ENCODE data around the gene TEAD2.

The TEAD2 gene

GRCh38 chr19:49368711-49369358, 6.6 kb upstream of the TEAD2 start:
- ChIA-PET CTCF (no interaction called here), POLR2A (no interaction called here)
- peaks cover 2 to 18% (median 12%) of the 10 kb centered on the region in 5 experiments for H3K9me3 ChIP-seq (ENCODE audit: control extremely low read depth in 1 of 5, control insufficient read depth in 4 of 5, insufficient read depth in 2 of 5, low read depth in 1 of 5, low read length in 4 of 5)
- no peak overlapping the region for H3K27ac ChIP-seq (ENCODE audit: insufficient read depth in 1 of 2, low read depth in 1 of 2, low read length in 2 of 2, poor library complexity in 1 of 2, severe bottlenecking in 2 of 2)
- peak in 2 of 3 donors; percentile 29 to 49 for DNase-seq
- 100% methylated on average over 1 of the region's 5 CpGs for WGBS (ENCODE audit: insufficient coverage)
- H3K36me3 ChIP-seq (ENCODE audit: control insufficient read depth in 4 of 4, insufficient read depth in 4 of 4, low read length in 3 of 4) = no peaks in the 10 kb centered on the region
- no peak overlapping the region for H3K4me3 ChIP-seq (ENCODE audit: control insufficient read depth in 1 of 7, extremely low read depth in 1 of 7, insufficient read depth in 4 of 7, low read depth in 2 of 7, low read length in 6 of 7)
- peaks cover 0 to 21% (median 7%) of the 10 kb centered on the region in 5 experiments for H3K27me3 ChIP-seq (replicated peaks in 2 of 5; ENCODE audit: control insufficient read depth in 4 of 5, insufficient read depth in 5 of 5, low read length in 4 of 5)
- peaks cover 0 to 7% (median 5%) of the 10 kb centered on the region in 4 experiments for H3K4me1 ChIP-seq (ENCODE audit: control extremely low read depth in 1 of 4, control insufficient read depth in 4 of 4, insufficient read depth in 4 of 4, low read length in 3 of 4)

- CTCF ChIA-PET = no interaction called here
- DNase-seq = no peak
- Histone ChIP-seq H3K36me3 (ENCODE audit: control insufficient read depth in 4 of 4, insufficient read depth in 4 of 4, low read length in 3 of 4) (no peaks in the 10 kb centered on the region), H3K9me3 (ENCODE audit: control extremely low read depth in 1 of 5, control insufficient read depth in 4 of 5, insufficient read depth in 2 of 5, low read depth in 1 of 5, low read length in 4 of 5) (peaks cover 2 to 18% (median 12%) of the 10 kb centered on the region in 5 experiments), H3K4me1 (ENCODE audit: control extremely low read depth in 1 of 4, control insufficient read depth in 4 of 4, insufficient read depth in 4 of 4, low read length in 3 of 4) (peaks cover 0 to 34% (median 22%) of the 10 kb centered on the region in 4 experiments), H3K27ac (ENCODE audit: insufficient read depth in 1 of 2, low read depth in 1 of 2, low read length in 2 of 2, poor library complexity in 1 of 2, severe bottlenecking in 2 of 2) (no peak overlapping the region), H3K4me3 (ENCODE audit: control insufficient read depth in 1 of 7, extremely low read depth in 1 of 7, insufficient read depth in 4 of 7, low read depth in 2 of 7, low read length in 6 of 7) (no peak overlapping the region), H3K27me3 (replicated peaks in 2 of 5; ENCODE audit: control insufficient read depth in 4 of 5, insufficient read depth in 5 of 5, low read length in 4 of 5) (peaks cover 0 to 48% (median 16%) of the 10 kb centered on the region in 5 experiments)
- POLR2A ChIA-PET = no interaction called here
Measured at GRCh38 chr19:49366110-49366509, 3.9 kb upstream of the TEAD2 start.

- Histone ChIP-seq H3K27me3 (replicated peaks in 2 of 5; ENCODE audit: control insufficient read depth in 4 of 5, insufficient read depth in 5 of 5, low read length in 4 of 5) (peaks cover 0 to 55% (median 16%) of the 10 kb centered on the region in 5 experiments), H3K36me3 (ENCODE audit: control insufficient read depth in 4 of 4, insufficient read depth in 4 of 4, low read length in 3 of 4) (no peaks in the 10 kb centered on the region), H3K4me1 (ENCODE audit: control extremely low read depth in 1 of 4, control insufficient read depth in 4 of 4, insufficient read depth in 4 of 4, low read length in 3 of 4) (peaks cover 0 to 37% (median 23%) of the 10 kb centered on the region in 4 experiments), H3K9me3 (ENCODE audit: control extremely low read depth in 1 of 5, control insufficient read depth in 4 of 5, insufficient read depth in 2 of 5, low read depth in 1 of 5, low read length in 4 of 5) (peaks cover 0 to 5% (median under 1%) of the 10 kb centered on the region in 5 experiments), H3K4me3 (ENCODE audit: control insufficient read depth in 1 of 7, extremely low read depth in 1 of 7, insufficient read depth in 4 of 7, low read depth in 2 of 7, low read length in 6 of 7) (peak overlapping the region in 5 of 7 experiments; percentile 26 to 52 (median 51)), H3K27ac (ENCODE audit: insufficient read depth in 1 of 2, low read depth in 1 of 2, low read length in 2 of 2, poor library complexity in 1 of 2, severe bottlenecking in 2 of 2) (peak overlapping the region in 1 of 2 experiments; percentile 14)
- ChIA-PET POLR2A (no interaction called here), CTCF (no interaction called here)
- 76% methylated on average over 25 of the region's 27 CpGs for WGBS (ENCODE audit: insufficient coverage)
- DNase-seq = no peak
Measured at GRCh38 chr19:49364083-49364737, 2.0 kb upstream of the TEAD2 start.

GRCh38 chr19:49363268-49364082, 1.3 kb upstream of the TEAD2 start, which contains the start of gene DKKL1:
TSS of gene DKKL1 (plus strand) at chr19:49363877. CDS start at chr19:49363999, 122 bp downstream.
- no peaks in the 10 kb centered on the region for H3K36me3 ChIP-seq (ENCODE audit: control insufficient read depth in 4 of 4, insufficient read depth in 4 of 4, low read length in 3 of 4)
- peak; percentile 79 to 85 (median 84) for DNase-seq
- H3K4me1 ChIP-seq (ENCODE audit: control extremely low read depth in 1 of 4, control insufficient read depth in 4 of 4, insufficient read depth in 4 of 4, low read length in 3 of 4) = peaks cover 0 to 37% (median 23%) of the 10 kb centered on the region in 4 experiments
- H3K4me3 ChIP-seq (ENCODE audit: control insufficient read depth in 1 of 7, extremely low read depth in 1 of 7, insufficient read depth in 4 of 7, low read depth in 2 of 7, low read length in 6 of 7) = peak within 1 kb of the TSS in 5 of 7 experiments; percentile 26 to 64 (median 54)
- H3K27ac ChIP-seq (ENCODE audit: insufficient read depth in 1 of 2, low read depth in 1 of 2, low read length in 2 of 2, poor library complexity in 1 of 2, severe bottlenecking in 2 of 2) = peak within 1 kb of the TSS in 1 of 2 experiments; percentile 61
- CTCF ChIA-PET = no interaction called here
- peaks cover 0 to 55% (median 16%) of the 10 kb centered on the region in 5 experiments for H3K27me3 ChIP-seq (replicated peaks in 2 of 5; ENCODE audit: control insufficient read depth in 4 of 5, insufficient read depth in 5 of 5, low read length in 4 of 5)
- POLR2A ChIA-PET = no interaction called here
- H3K9me3 ChIP-seq (ENCODE audit: control extremely low read depth in 1 of 5, control insufficient read depth in 4 of 5, insufficient read depth in 2 of 5, low read depth in 1 of 5, low read length in 4 of 5) = no peaks in the 10 kb centered on the region
- WGBS (ENCODE audit: insufficient coverage) = 2% methylated on average over 37 of the region's 46 CpGs

GRCh38 chr19:49362929-49363267, 682 bp upstream of the TEAD2 start:
- ChIA-PET POLR2A (no interaction called here), CTCF (no interaction called here)
- Histone ChIP-seq H3K9me3 (ENCODE audit: control extremely low read depth in 1 of 5, control insufficient read depth in 4 of 5, insufficient read depth in 2 of 5, low read depth in 1 of 5, low read length in 4 of 5) (no peaks in the 10 kb centered on the region), H3K4me1 (ENCODE audit: control extremely low read depth in 1 of 4, control insufficient read depth in 4 of 4, insufficient read depth in 4 of 4, low read length in 3 of 4) (peaks cover 0 to 37% (median 23%) of the 10 kb centered on the region in 4 experiments), H3K27ac (ENCODE audit: insufficient read depth in 1 of 2, low read depth in 1 of 2, low read length in 2 of 2, poor library complexity in 1 of 2, severe bottlenecking in 2 of 2) (no peak overlapping the region), H3K27me3 (replicated peaks in 2 of 5; ENCODE audit: control insufficient read depth in 4 of 5, insufficient read depth in 5 of 5, low read length in 4 of 5) (peaks cover 0 to 55% (median 16%) of the 10 kb centered on the region in 5 experiments), H3K36me3 (ENCODE audit: control insufficient read depth in 4 of 4, insufficient read depth in 4 of 4, low read length in 3 of 4) (no peaks in the 10 kb centered on the region), H3K4me3 (ENCODE audit: control insufficient read depth in 1 of 7, extremely low read depth in 1 of 7, insufficient read depth in 4 of 7, low read depth in 2 of 7, low read length in 6 of 7) (peak overlapping the region in 5 of 7 experiments; percentile 19 to 51 (median 51))
- DNase-seq = peak; percentile 14 to 53 (median 33)
- 0% methylated on average over 10 of the region's 14 CpGs for WGBS (ENCODE audit: insufficient coverage)

GRCh38 chr19:49361438-49362047, 673 bp downstream of the TEAD2 start:
- DNase-seq = peak in 2 of 3 donors; percentile 6 to 9
- Histone ChIP-seq H3K27ac (ENCODE audit: insufficient read depth in 1 of 2, low read depth in 1 of 2, low read length in 2 of 2, poor library complexity in 1 of 2, severe bottlenecking in 2 of 2) (peak overlapping the region in 1 of 2 experiments; percentile 43), H3K4me3 (ENCODE audit: control insufficient read depth in 1 of 7, extremely low read depth in 1 of 7, insufficient read depth in 4 of 7, low read depth in 2 of 7, low read length in 6 of 7) (peak overlapping the region in 5 of 7 experiments; percentile 16 to 64 (median 54)), H3K9me3 (ENCODE audit: control extremely low read depth in 1 of 5, control insufficient read depth in 4 of 5, insufficient read depth in 2 of 5, low read depth in 1 of 5, low read length in 4 of 5) (no peaks in the 10 kb centered on the region), H3K27me3 (replicated peaks in 2 of 5; ENCODE audit: control insufficient read depth in 4 of 5, insufficient read depth in 5 of 5, low read length in 4 of 5) (peaks cover 0 to 52% (median 16%) of the 10 kb centered on the region in 5 experiments), H3K4me1 (ENCODE audit: control extremely low read depth in 1 of 4, control insufficient read depth in 4 of 4, insufficient read depth in 4 of 4, low read length in 3 of 4) (peaks cover 0 to 37% (median 23%) of the 10 kb centered on the region in 4 experiments), H3K36me3 (ENCODE audit: control insufficient read depth in 4 of 4, insufficient read depth in 4 of 4, low read length in 3 of 4) (no peaks in the 10 kb centered on the region)
- CTCF ChIA-PET = no interaction called here
- WGBS (ENCODE audit: insufficient coverage) = 7% methylated on average over 22 of the region's 27 CpGs
- POLR2A ChIA-PET = no interaction called here

All from common myeloid progenitor, CD34-positive (primary cell).